Measurements from ENCODE around the gene UNKL. TPM values are rescaled to one million over a fixed set of nuclear protein-coding genes. Genes with fewer than 3 reads are reported as not detected.

UNKL gene
- total RNA-seq, 1 experiment from 2014 or later = 32.0 TPM

GRCh38 chr16:1375298-1375640 lies 39.2 kb downstream of the UNKL start:
- Histone ChIP-seq H3K23ac (ENCODE audit: insufficient read length, low read depth, low read length) (no peak overlapping the region), H3K4me1 (ENCODE audit: insufficient read depth, low read length) (no peaks in the 10 kb centered on the region), H2BK5ac (ENCODE audit: insufficient read length, low read length) (no peak overlapping the region), H2BK15ac (ENCODE audit: low read depth, low read length) (no peak overlapping the region), H2BK120ac (ENCODE audit: low read depth, low read length, poor library complexity, severe bottlenecking) (no peak overlapping the region), H4K91ac (ENCODE audit: insufficient read length, low read depth, low read length) (no peak overlapping the region), H3K4me2 (ENCODE audit: insufficient read depth, insufficient read length, low read length) (no peak overlapping the region), H4K20me1 (ENCODE audit: control insufficient read depth, insufficient read depth, insufficient read length) (no peaks in the 10 kb centered on the region), H3K56ac (ENCODE audit: insufficient read length, low read depth, low read length) (no peak overlapping the region), H2AK5ac (ENCODE audit: insufficient read length, low read length) (no peak overlapping the region), H3K9ac (ENCODE audit: extremely low read depth, insufficient read length, low read length) (no peak overlapping the region), H2BK20ac (ENCODE audit: low read depth, low read length, poor library complexity, severe bottlenecking) (no peak overlapping the region), H2AFZ (ENCODE audit: low read length) (no peak overlapping the region), H3K27ac (ENCODE audit: insufficient read length, low read depth, low read length) (no peak overlapping the region), H4K8ac (replicated peaks; ENCODE audit: insufficient read length, low read depth, low read length) (no peak overlapping the region), H3K27me3 (ENCODE audit: insufficient read depth, low read length) (no peaks in the 10 kb centered on the region), H3K4ac (ENCODE audit: low read depth, low read length) (no peak overlapping the region), H3K18ac (ENCODE audit: insufficient read length, low read depth, low read length) (no peak overlapping the region), H3K14ac (ENCODE audit: insufficient read depth, low read length) (no peak overlapping the region), H3K23me2 (ENCODE audit: insufficient read length, low read depth, low read length, poor library complexity, severe bottlenecking) (peaks cover 20% of the 10 kb centered on the region), H4K5ac (ENCODE audit: insufficient read length, low read depth, low read length) (no peak overlapping the region), H3K79me1 (ENCODE audit: insufficient read depth, low read depth, low read length, poor library complexity, severe bottlenecking) (peaks cover 5% of the 10 kb centered on the region), H3K79me2 (ENCODE audit: insufficient read depth, low read length) (peaks cover 3% of the 10 kb centered on the region; the same call in 1 of the 2 replicates), H3K9me3 (ENCODE audit: control insufficient read depth, low read depth, low read length) (no peaks in the 10 kb centered on the region), H3T11ph (ENCODE audit: low read length) (no peak overlapping the region), H2BK12ac (ENCODE audit: insufficient read length, low read depth, low read length) (no peak overlapping the region)
- Mint-ChIP-seq H3K4me1 (peaks cover 17 to 18% of the 10 kb centered on the region in 2 experiments), H3K4me3 (no peak overlapping the region), H3K9me3 (no peaks in the 10 kb centered on the region; a peak in 1 of 5 replicates), H3K27ac (no peak overlapping the region), H3K27me3 (ENCODE audit: low read depth) (no peaks in the 10 kb centered on the region; the same call in 1 of the 2 replicates), H3K36me3 (ENCODE audit: insufficient read depth in 1 of 3, low read depth in 3 of 3) (peaks cover 3 to 10% (median 6%) of the 10 kb centered on the region in 3 experiments; a peak in 5 of 7 replicates)
- no peak for DNase-seq
- no CpG with 5 or more reads among the region's 24 CpGs for WGBS (ENCODE audit: extremely low coverage, insufficient read length, low lambda C conversion rate)
- TF ChIP-seq CTCF (conservative IDR thresholded peaks at IDR 0.05) = no peak
